GM21619 (cell line): Measurements from ENCODE around the gene NXT1.
"Not testable (repeated sequence)": the region's sequence is repeated elsewhere in the genome, so short reads cannot be mapped to it uniquely, and the experiment has no call there.

Experiments used
- ATAC-seq: cut with Tn5 transposase; IDR thresholded peaks from one replicate; pipeline ENCODE4 v1.9.1; 2021; ENCODE audit not compliant: unreplicated experiment

The NXT1 gene

GRCh38 chr20:23350196-23350903 lies at the start of gene NXT1:
NXT1 (plus strand) TSS chr20:23350791; CDS start chr20:23354042, 3,251 bp downstream.
- ATAC-seq, result peak; percentile 80

- no peak for ATAC-seq
Observed at GRCh38 chr20:23301436-23302050, 49.0 kb upstream of the NXT1 start.

- no peak for ATAC-seq
Observed at GRCh38 chr20:23302386-23302785, 48.2 kb upstream of the NXT1 start.

- ATAC-seq, result no peak
Observed at GRCh38 chr20:23302801-23303200, 47.8 kb upstream of the NXT1 start.

- no peak for ATAC-seq
Observed at GRCh38 chr20:23303325-23304102, 47.1 kb upstream of the NXT1 start.

- ATAC-seq, result no peak
Observed at GRCh38 chr20:23304616-23305015, 46.0 kb upstream of the NXT1 start.

GRCh38 chr20:23305098-23305497 lies 45.5 kb upstream of the NXT1 start:
- ATAC-seq, result no peak

- ATAC-seq, result not testable (repeated sequence)
Observed at GRCh38 chr20:23307393-23307792, 43.2 kb upstream of the NXT1 start.

GRCh38 chr20:23308024-23308423 lies 42.6 kb upstream of the NXT1 start:
- ATAC-seq, result no peak

GRCh38 chr20:23308908-23309307 lies 41.7 kb upstream of the NXT1 start:
- no peak for ATAC-seq

GRCh38 chr20:23309781-23310180 lies 40.8 kb upstream of the NXT1 start:
- ATAC-seq, result no peak

GRCh38 chr20:23311947-23312506 lies 38.6 kb upstream of the NXT1 start:
- ATAC-seq, result no peak

GRCh38 chr20:23313271-23313670 lies 37.3 kb upstream of the NXT1 start:
- ATAC-seq, result no peak

GRCh38 chr20:23314699-23315098 lies 35.9 kb upstream of the NXT1 start:
- ATAC-seq, result no peak

GRCh38 chr20:23315099-23315498 lies 35.5 kb upstream of the NXT1 start:
- no peak for ATAC-seq

- no peak for ATAC-seq
Observed at GRCh38 chr20:23316626-23317025, 34.0 kb upstream of the NXT1 start.

- ATAC-seq, result no peak
Observed at GRCh38 chr20:23317081-23317480, 33.5 kb upstream of the NXT1 start.

- ATAC-seq, result no peak
Observed at GRCh38 chr20:23318347-23318746, 32.2 kb upstream of the NXT1 start.

- ATAC-seq, result no peak
Observed at GRCh38 chr20:23320317-23320716, 30.3 kb upstream of the NXT1 start.

- ATAC-seq, result no peak
Observed at GRCh38 chr20:23325107-23325506, 25.5 kb upstream of the NXT1 start.

GRCh38 chr20:23326774-23327173 lies 23.8 kb upstream of the NXT1 start:
- no peak for ATAC-seq
